Stimulated activated CD8-positive, alpha-beta memory T cell treated with anti-CD3 and anti-CD28 coated beads, Interleukin-4, amount 100 ng/mL, for 24 hours (primary cell): ENCODE data around the gene BLMH.
"Not testable (repeated sequence)": the region's sequence is repeated elsewhere in the genome, so short reads cannot be mapped to it uniquely, and the experiment has no call there.

ENCODE experiments used
- DNase-seq: peaks from one replicate; pipeline ENCODE4 v3.0.0-alpha.2; 2020; ENCODE audit warnings: low read depth

Gene BLMH

DNA sequence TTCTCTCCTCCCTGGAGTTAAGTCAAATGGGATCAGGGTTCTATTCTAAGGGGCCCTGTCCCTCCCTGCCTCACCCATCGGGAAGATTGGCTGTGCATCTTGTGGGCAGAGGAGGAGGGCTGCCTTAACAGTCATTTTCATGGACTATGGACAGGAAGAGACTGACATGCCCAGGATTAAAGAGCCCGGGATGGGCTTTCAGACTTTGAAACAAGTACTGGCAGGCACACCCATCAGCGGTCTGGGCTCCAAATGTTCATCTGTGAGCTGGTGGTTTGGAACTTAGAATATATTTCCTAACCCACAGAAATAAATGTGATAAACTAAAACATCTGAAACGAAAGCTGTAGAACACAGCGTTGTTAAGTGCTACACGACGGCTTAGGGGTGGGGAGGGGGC is 62.7 kb downstream of the BLMH start:
- no peak for DNase-seq

DNA sequence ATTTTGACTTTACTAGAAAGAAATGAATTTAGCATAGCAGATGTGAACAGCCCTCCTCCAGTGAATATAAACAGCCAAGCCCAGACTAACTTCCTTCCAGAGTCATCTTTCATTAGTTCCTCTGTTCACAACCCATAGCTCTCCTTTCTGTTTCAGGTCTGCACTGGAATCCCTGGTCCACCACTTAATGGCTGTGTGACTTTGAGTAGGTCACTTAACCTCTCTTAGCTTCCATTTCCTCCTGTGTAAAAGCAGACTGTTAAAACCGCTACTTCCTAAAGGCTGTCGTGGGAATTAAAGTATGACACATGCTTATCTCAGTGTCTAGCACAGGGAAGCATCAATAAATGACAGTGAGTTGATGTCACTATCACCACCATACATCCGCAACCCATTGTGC is 63.7 kb downstream of the BLMH start:
- no peak for DNase-seq

DNA sequence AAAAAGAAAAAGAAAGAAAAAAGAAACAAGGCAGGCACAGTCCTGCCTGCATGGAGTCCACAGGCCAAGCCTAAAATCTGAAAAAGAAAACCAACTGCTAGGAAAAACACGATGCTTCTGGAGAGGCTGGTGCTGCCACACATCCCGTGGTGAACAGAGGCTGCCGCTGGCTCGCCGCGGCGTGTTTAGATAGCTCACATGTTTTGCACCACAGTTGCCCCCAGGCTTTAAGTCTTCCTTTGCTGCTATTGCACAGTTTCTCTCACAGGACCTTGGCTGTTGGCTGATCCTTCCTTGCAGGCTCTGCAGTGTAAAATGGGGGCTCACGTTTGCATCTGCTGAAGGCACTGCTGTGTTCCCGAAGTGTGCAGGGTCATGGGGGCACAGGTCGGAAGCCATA is 64.9 kb downstream of the BLMH start:
- no peak for DNase-seq

DNA sequence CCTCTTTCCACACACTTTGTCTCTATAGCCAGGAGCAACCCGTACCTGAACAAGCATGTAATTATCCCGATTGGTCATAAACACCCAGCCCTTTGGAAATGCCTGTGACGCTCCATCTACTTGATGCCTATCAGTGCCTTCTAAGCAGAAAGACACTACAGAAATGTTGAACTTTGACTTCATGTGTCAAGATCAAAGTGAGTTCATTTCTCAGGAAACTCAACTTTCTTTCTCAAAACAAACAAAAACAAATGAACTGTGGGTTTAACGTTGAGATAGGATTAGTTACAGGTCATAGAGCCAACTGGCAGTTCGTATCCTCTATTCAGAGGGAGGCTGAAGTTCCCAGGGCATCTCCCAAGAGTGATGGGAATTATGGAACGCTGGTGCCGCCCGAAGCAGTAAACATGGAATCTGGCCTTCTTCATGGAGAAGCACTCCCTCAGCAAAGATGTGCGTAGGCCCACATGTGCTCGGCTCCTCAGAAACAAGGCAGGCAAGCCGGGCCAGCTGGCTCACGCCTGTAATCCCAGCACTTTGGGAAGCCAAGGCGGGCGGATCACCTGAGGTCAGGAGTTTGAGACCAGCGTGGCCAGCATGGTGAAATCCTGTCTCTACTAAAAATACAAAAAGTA is 65.7 kb downstream of the BLMH start:
- no peak for DNase-seq

DNA sequence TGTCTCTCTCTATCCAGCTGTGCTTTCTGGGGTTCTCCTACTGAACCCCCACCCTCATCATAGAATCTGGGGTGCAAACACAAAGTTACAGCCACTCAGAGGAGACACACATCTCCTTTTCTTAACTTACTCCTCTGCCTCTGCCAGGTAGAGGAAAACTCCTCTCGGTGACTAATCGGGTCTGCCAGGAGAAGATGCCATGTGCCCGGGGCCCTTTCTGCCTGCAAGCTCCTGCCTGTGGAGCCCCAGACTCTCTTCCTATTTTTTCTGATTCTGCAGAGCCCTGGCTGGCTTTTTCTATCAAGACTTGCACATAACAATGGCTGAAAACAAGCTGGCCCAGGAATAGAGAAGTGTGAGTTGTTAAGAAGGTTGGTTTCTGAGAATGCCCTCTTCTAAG is 66.6 kb downstream of the BLMH start:
- no peak for DNase-seq

DNA sequence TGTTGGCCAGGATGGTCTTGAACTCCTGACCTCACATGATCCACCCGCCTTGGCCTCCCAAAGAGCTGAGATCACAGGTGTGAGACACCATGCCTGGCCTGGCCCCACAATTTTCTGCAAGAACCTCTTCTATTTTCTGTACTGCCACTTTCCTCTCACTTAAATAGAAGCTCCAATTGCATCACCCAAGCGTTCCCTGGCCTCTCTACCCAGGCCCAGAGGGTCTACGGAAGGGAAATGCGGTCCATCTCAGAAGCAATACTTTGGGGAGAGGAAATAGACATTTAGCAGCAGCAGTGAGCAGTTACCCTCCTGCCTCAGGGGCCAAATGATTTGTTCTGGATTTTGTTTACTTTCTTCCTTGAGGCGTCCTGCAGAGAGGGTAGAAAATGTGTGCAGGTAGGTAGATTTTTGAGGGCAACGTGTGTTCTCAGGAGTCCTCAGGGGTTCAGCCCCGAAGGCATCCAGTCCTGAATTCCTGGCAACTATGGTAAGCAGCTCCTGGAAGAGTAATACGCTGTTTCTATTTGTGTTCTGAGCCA is 67.3 kb downstream of the BLMH start:
- DNase-seq: no peak

DNA sequence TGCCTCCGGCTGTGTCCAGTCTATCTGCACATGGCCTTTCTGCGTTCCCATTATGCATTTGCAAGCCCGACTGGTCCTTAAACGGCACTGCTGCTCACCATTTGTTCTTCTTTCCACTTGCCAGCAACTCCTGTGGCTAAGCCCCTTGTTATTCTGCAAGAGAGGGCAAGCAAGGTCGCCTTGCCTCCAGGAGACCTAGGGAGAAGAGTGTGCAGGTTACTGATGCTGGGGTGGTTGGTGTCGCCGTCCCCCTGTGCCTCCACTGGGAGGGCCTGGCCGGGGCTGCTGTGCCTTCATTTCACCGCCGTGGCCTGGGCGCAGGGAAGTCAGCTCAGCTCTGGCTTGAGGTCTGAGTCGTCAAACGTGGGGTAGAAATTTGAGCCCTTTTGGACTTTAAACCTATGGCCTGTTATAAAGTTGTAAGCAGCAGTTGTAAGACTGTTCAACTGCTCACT is 69.0 kb downstream of the BLMH start:
- no peak for DNase-seq

DNA sequence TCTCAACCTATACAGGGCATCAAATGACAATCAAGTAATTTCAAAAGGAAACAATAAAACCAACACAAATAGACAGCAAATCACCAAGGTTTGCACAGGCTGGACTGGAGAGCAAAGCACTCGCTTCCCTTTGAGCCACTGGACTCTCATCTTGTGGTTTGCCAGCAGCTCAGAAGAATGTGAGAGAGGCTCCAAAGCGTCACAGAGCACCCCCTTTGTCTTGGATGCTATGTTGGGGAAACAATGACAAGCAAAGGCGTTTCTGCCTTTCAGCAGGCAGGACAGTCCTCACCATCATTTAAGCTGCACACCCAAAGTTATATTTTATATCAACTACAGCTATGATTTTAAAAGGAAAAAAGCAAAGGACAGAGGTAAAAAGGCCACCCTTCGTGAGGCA is 69.5 kb downstream of the BLMH start:
- no peak for DNase-seq

DNA sequence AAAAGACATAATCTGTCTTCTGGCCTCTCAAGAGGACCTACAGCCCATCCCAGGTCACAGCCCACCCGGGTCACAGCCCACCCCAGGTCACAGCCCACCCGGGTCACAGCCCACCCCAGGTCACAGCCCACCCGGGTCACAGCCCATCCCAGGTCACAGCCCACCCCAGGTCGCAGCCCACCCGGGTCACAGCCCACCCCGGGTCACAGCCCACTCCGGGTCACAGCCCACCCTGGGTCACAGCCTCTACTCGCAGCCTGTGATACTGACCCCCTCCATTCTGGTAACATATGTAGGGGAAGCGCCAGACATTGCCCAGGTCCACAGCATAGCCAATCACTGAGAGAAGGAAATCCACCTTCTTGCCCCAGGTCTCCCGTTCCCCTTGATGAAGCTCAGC is 70.4 kb downstream of the BLMH start:
- no peak for DNase-seq

DNA sequence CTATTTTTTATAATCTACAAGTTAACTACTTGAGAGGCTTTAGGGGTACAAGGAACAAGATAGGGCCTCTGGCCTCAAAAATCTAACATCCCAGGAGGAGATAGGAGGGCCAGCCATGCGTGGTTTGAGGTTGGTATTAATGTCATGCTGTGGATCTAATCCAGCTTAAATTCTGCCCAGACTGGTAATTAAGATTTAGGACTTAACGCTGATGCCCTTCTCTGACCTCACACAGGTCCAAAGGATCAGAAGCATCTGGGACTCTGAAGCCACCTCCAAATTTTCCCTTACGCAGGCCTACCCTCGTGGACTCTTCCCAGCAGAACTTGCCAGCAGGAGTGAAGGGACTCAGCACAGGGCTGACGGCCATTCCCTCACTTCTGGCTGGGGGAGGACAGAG is 71.3 kb downstream of the BLMH start:
- no peak for DNase-seq

DNA sequence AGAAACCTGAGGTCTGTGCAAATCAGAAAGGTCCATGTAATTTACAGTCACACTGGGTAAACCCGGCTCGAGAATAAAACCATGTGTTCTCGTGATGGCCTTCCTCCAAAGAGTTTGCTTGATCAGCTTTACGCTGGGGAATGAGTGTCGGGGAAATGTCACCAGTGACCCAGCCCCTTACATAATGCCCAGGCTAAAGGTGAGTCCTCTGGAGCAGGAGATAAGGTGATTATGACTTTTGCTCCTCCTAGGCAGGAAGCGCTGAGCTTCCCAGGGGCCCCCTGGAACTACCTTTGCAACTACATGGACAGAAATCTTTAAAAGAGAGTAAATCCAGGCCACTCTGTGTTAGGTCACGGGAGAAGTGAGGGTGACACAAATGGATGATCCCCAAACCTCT is 71.9 kb downstream of the BLMH start:
- no peak for DNase-seq

DNA sequence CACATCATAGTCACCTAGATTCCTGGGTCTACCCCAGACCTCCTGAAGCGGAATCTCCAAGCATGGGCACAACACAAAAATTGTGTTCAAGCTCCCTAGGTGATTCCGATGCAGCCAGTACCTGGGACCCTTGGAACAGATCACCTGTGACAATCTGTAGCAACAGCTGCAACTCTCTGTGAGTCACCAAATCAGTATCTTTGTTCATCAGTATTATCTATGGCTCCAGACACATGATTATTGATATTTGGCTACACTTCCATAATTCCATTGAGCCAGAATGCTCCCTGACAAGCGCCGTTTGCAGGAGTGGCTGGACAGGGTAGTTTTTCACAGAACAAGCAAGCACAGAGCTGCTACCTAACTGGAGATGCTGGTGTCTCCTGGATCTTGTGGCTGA is 72.4 kb downstream of the BLMH start:
- no peak for DNase-seq

DNA sequence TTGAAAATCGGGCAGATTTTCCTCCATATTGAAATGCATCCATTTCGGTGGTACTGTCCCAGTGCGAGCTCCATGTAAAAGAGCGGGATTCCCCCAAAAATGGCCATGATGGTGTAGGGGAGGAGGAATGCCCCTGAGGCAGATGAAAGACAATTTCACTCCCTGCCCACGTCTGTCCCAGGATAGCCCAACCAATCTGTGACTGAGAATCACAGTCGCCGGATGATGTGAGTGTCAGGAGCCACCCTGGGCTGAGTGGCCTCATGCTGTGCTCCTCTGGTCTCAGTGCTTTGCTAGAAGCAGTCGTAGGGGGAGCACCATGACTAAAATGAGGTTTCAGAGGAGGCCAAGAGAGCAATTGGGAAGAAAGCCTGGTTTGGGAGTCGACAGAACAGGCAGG is 72.9 kb downstream of the BLMH start:
- no peak for DNase-seq

DNA sequence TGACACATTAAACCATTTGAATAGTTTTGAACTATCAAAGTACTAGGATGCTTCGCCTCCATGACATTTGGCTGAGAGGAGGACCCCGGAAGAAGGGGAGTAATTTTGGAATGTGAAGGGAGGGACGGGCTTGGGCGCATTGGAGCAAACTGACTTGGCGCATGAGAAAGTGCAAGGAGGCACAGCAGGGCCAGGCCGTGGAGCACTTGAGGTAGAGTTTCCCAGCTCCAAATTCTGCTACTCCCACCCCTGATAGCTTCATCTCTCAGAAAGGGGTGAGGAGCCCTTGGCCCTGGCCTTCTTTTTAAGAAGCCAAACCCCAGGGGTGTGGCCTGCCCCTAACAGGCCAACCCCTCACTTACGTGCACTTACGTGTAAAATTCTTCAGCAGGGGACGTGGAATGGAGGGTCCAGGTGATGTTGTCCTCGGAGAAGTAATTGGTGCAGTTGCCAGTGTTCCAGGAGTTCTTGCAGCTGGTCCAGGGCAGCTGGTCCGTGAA is 73.9 kb downstream of the BLMH start:
- DNase-seq: no peak

DNA sequence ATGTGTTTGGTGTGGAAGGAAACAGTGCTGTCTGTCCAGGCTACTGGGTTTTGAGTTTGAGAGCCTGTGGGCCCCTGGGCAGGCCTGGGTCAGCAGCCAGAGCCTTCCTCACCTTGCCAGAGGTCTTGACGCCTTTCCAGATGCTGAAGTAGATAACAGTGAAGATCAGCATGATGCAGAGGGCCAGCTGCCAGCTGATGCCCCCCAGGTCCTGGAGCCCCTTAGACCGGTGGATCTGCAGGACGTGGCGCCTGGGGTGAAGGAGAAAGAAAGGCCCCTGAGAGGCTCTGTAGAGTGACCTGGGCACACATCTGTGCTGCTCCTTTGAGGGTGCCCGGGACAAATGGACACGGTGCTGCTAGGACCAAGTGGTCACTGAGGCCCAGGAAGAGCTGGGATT is 74.7 kb downstream of the BLMH start:
- no peak for DNase-seq

DNA sequence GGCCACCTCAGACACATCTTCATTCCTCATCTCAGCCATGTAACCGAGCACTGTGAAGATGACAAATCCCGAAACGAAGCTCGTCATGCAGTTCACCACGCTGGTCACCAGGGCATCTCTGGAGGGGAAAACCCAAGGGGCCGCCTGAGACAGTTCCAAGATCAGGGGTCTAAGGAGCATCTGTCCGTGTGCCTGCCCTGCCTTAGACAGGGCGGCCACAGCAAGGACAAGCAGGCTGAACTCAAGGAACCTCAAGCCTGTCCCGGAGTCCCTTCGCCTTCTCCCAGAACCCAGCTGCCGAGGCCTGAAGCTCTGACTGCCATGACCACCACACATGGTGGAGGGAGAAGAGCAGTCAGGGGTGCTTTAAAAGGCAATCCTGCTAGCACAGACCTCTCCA is 79.0 kb downstream of the BLMH start:
- DNase-seq: no peak

DNA sequence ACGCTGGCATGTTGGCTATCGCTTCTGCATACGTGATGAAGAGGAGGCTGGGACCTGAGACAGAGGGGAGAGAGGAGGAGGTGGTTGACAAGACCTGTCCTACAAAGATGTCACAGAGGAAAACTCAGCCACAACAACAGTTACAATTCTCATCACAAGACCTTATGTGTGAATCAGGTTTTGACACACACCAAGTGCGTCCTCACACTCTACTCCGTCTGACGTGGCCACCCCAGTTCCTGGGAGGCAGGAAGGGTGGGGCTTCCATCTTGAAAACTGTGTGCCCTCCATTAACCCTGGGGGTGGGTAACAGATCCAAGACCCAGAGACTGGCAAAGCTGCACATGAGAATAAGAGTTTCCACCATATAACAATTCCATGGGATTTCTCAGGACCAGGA is 80.4 kb downstream of the BLMH start:
- DNase-seq: no peak

DNA sequence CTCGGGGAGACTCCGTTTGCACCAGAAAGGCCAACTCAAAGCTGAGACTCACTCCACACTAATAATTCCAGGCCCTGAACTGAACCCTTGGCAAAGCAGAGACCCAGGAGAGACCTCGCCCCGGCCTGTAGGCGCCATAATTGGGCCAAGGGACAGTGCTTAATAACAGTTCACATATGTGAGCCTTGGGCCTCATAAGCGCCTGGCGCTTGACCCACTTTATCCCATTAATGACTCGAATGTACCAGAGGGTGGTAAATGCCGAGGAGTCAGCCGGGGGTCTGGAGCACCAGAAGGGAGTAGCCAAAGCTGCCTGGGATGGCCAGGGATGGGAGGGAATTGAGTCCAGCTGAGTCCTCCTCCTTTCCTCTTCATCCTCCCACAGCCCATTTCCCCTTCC is 80.8 kb downstream of the BLMH start:
- no peak for DNase-seq

DNA sequence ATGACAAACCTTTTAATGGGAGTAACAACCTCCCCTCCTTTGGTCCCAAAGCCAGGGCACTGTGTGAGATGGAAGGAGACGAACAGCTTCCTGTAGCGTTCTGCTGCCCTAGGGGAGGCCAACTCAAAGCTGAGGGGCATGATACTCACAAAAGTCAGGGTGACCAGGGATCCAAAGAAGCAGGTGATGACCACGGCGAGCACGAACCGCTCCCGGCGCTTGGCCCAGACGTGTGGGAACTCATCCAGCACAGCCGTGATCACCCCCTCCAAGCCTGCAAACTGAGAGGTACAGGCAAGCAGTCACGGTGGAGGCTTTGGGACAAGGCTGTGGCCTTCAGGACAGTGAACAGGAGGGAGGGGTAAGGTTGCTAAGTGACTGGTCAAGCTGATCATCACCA is 81.4 kb downstream of the BLMH start:
- no peak for DNase-seq

DNA sequence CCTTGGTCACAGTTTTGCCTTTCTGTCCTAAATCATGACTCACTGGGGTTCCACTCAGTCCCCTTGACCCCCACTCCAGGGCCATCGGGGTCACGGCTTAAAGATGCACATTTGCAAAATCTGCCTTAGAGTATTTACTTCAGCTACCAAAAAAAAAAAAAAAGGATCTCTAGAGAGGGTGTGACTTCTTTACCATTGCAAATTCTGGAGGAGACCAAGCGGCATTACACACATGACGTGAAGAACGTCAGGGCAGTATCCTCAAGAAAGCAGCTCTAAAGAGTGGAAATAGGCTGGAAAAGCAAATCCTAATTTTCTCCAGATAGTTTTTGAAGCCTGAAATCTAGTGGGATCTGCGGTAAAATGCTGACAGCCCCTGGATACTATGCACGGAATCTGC is 81.8 kb downstream of the BLMH start:
- no peak for DNase-seq

DNA sequence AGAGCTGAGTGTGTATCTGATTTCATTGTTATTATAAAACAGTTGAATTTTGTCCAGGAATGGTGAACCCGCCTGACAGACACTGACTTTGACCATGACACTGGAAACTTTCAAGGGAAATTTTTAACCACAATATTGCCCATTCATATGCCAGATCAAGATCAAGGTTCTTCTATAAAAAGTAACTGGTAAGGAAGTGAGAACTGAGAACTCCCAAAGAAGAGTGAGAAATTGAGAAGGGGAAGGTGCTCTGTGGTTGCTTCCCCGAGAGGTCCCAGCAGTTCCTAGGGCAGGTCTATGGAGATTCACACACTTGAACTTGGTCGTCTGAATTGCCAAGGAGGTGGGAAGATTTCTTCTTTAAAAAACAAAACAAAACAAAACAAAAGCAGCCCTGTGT is 83.5 kb downstream of the BLMH start:
- DNase-seq: no peak

DNA sequence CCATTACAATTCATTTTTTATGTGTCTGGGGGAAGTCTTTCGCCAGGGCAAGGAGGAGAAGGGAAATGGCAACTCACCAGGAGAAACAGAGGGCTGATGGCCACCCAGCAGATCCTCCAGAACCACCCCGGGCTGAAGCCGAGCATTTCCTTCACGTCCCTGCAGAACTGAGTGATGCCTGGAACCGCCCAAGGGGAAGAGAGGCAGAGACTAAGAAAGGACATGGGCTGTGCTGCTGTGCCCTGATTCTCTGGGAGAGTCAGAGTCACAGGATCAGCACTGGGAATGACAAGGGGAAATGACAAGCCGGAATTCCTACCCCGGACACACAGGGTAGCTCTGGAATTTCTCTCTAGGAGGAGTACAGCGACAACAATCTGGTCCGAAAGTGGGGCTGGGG is 84.1 kb downstream of the BLMH start:
- no peak for DNase-seq

DNA sequence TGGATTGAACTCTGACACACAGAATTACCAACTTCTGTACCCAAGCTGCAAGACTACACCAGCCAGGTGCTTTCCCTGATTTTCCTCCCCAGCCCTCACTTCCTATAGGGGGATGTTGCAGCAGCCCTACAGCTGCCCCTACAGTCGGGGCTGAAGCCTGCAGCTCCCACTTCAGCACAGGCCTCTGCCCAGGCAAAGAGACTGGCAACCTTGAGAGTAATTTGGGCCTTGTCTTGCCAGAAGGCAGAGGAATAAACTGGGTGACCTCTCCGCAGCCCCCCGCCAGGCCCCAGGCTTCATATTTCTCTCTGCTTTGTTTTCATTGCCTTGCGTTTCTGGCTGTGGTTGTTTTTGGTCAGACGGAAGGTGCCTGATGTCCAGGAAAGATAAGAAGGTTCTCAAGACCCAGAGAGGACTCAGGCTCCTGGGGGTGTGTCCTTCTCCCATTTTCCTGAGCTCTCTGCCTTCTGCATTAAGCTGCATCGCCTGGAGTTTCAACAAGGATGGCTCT is 88.2 kb downstream of the BLMH start:
- DNase-seq: no peak

DNA sequence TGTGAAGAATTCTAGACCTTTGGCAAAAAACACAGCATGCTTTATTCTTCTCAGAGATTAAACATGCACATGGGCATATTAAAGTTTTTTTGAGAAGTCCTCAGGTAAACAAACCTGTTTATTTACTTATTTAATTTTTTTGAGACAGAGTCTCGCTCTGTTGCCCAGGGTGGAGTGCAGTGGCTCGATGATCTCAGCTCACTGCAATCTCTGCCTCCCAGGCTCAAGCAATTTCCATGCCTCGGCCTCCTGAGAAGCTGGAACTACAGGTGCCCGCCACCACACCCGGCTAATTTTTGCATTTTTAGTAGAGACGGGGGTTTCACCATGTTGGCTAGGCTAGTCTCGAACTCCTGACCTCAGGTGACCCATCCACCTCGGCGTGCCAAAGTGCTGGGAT is 91.1 kb downstream of the BLMH start:
- not testable (repeated sequence) for DNase-seq
